ENCODE measurements around the gene WDR6.

GRCh38 chr3:49013738-49014660 is 6.8 kb downstream of the WDR6 start:
- TF ChIP-seq POU2F2 (IDR thresholded peaks at IDR 0.05; ENCODE audit: borderline replicate concordance, low read depth, low read length) (no peak), SIN3A (IDR thresholded peaks at IDR 0.05; ENCODE audit: low read depth, low read length) (no peak), MYB (IDR thresholded peaks at IDR 0.05; ENCODE audit: borderline replicate concordance, low read depth, low read length) (no peak), ATF3 (IDR thresholded peaks at IDR 0.05; ENCODE audit: borderline replicate concordance, extremely low read depth, low read depth, low read length) (no peak), EGR1 (IDR thresholded peaks at IDR 0.05; ENCODE audit: borderline replicate concordance in 1 of 2, low read depth in 2 of 2, low read length in 2 of 2) (no peak), SREBF2 (IDR thresholded peaks at IDR 0.05; ENCODE audit: low read length) (no peak)
